Fibroblast of pulmonary artery (primary cell): ENCODE measurements around the gene FGFR2.

Source experiments
- DNase-seq: peaks from one replicate; pipeline ENCODE4 v3.0.0-alpha.2; 2010; ENCODE audit warnings: low read depth
- H3K4me3 ChIP-seq: replicated peaks from 2 replicates; pipeline ENCODE4 v1.5.1; 2011; ENCODE audit warnings: low read depth, mild to moderate bottlenecking, control low read depth, low read length, moderate library complexity
- CTCF ChIP-seq: IDR thresholded peaks from 2 replicates; pipeline ENCODE4 v1.5.1; 2011; ENCODE audit warnings: mild to moderate bottlenecking, control low read depth, low read length, inconsistent platforms; ENCODE audit errors: missing control alignments

FGFR2 gene

GRCh38 chr10:121595351-121595805, 2.9 kb downstream of the FGFR2 start:
- H3K4me3 ChIP-seq = no peak overlapping the region
- no peak for DNase-seq
- TF ChIP-seq CTCF = no peak

DNA sequence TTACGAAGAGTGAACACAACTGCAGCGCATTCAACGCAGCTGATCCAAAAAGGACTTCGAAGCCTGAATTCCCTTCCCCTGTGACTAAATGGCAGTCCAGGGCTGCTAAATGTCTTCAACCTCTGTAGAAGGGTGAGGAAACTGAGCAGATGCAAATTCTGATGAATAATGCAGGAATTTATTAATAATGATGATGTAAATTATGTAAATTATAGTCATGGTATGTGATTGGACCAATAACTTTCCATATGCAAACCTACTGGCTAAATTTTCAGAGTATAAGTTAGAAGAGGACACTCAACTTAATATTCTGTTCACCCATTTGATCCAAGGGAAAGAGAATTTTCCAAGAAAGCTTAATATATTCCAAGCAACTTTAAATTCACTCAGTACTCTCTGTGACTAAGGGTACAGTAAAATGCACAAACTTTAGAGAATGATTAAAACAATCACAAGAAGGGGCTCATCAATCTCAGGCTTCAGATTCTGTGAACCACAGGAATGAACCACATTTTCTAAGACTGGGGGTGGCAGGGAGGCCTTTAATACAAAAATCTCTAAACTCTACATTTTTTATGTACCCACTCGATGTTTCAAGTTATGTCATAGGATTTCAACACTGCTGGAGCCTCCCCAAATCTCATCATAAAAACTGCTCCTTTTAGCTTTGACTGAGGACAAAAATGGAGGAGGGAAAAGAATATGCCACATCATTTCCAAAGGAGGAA, 3.5 kb downstream of the FGFR2 start:
- DNase-seq = no peak
- TF ChIP-seq CTCF = no peak
- H3K4me3 ChIP-seq = no peak overlapping the region

GRCh38 chr10:121594076-121594475, 4.2 kb downstream of the FGFR2 start:
- TF ChIP-seq CTCF = no peak
- H3K4me3 ChIP-seq = no peak overlapping the region

GRCh38 chr10:121593281-121594075, 4.8 kb downstream of the FGFR2 start:
- H3K4me3 ChIP-seq = no peak overlapping the region
- TF ChIP-seq CTCF = no peak
- no peak for DNase-seq

More at GRCh38 chr10:121594076-121594475, 4.2 kb downstream of the FGFR2 start:
- no peak for DNase-seq

DNA sequence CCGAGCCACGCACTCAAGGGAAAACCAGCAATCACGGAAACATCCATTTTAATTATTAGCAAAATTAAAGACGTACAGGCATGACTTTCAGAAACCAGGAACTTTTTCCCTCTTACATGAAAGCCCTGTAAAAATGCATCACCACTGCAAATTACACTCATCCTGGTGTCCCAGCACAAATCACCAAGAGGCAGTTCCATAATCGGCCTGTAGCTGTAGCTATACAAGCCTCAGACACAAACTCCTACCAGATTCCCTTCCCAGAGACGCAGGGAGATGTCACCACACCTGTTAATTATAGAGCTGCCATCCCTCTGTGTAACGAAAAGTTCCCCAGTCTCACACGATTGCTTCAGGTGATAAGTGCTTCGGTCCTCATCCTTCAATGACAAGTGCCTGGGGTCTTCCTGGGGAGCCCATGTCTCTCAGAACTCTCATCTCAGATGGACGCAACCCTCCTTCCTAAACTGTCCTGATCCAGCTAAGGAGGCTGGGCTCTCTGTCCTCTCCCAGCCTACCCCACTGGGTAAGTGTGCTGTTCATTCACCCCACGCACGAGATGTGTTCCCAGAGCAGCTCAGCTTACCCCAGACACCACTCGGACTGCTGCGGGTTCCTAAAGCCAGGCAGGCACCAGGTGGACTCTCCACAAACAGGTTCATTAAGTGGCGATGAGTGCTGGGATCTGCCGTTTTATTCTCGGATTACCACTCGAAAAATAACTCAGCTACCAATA, 5.9 kb downstream of the FGFR2 start:
- no peak for TF ChIP-seq CTCF
- no peak overlapping the region for H3K4me3 ChIP-seq
- DNase-seq = no peak

DNA sequence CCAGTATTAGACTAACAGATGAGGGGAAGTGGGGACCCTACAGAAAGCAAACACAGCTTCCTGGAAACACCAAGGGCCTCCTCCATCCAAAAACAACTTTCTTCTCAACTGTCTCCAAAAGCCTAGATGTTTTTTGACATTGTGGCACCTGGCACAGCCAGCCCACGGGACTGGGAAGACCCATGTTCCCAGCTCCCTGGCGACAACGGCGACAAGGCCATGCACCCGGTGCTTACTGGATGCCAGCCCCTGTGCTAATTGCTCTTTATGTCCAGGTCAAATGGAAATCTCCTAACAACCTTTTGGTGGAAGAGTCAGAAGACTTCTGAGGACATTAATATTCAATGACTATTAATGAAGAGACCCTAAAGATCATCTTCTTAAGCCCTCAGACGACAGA, 7.1 kb downstream of the FGFR2 start:
- H3K4me3 ChIP-seq = no peak overlapping the region
- TF ChIP-seq CTCF = no peak
- no peak for DNase-seq
